Activated CD4-positive, alpha-beta T cell treated with anti-CD3 and anti-CD28 coated beads, Interleukin-2, amount 10 ng/mL, durations not matched to agents 24 days and 14 days (primary cell): ENCODE results near the gene NLGN1. TPM values are rescaled to one million over a fixed set of nuclear protein-coding genes. Genes with fewer than 3 reads are reported as not detected.
"Not testable (repeated sequence)": the region's sequence is repeated elsewhere in the genome, so short reads cannot be mapped to it uniquely, and the experiment has no call there.

Experiments used
- DNase-seq: peaks from one replicate; pipeline ENCODE4 v3.0.0; 2022
- H3K27ac Mint-ChIP-seq: one replicate; pipeline ENCODE4 v1.8.0; 2022; ENCODE audit warnings: mild to moderate bottlenecking, mixed read lengths
- H3K27me3 Mint-ChIP-seq: one replicate; pipeline ENCODE4 v1.8.0; 2022; ENCODE audit warnings: mixed read lengths
- H3K36me3 Mint-ChIP-seq: one replicate; pipeline ENCODE4 v1.8.0; 2022; ENCODE audit warnings: low read depth, mild to moderate bottlenecking, mixed read lengths
- H3K4me1 Mint-ChIP-seq: one replicate; pipeline ENCODE4 v1.8.0; 2021; ENCODE audit warnings: mixed read lengths
- H3K4me3 Mint-ChIP-seq: one replicate; pipeline ENCODE4 v1.8.0; 2022; ENCODE audit warnings: mild to moderate bottlenecking, moderate library complexity, mixed read lengths
- H3K9me3 Mint-ChIP-seq: one replicate; pipeline ENCODE4 v1.8.0; 2021; ENCODE audit warnings: mixed read lengths
- intact Hi-C: fragments of 100-400 bp; cut with micrococcal nuclease; formaldehyde crosslinking; loops from one replicate; pipeline ENCODE4 v1.15.1; 2023
- total RNA-seq: library from RNA; stranded (reverse); gene quantifications from 2 replicates; pipeline ENCODE4 v1.2.3, GENCODE V29; 2022

NLGN1 gene
- total RNA-seq, 1 donor from 2014 or later, result not detected

DNA sequence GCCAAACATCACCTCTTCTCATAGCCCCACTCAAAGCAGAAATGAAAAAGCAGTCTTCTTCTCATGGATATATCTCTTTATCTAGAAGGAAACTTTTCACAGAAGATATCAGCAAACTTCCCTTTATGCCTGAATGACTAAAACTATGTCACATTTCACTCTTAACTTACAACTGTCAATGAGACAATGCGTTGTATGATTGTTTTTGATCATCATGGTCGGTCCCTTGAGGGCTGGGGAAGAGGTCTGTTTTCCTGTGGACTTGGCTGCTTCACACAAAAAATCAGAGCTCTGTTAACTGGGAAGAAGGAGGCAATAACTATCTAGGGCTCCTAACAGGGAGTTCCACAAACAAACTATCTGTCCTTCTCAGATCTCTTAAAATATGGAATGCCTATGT lies 5.1 kb downstream of the NLGN1 start:
- peaks cover 2% of the 10 kb centered on the region for H3K4me1 Mint-ChIP-seq
- no peak overlapping the region for H3K4me3 Mint-ChIP-seq
- no peaks in the 10 kb centered on the region for H3K9me3 Mint-ChIP-seq
- DNase-seq, result no peak
- no peak overlapping the region for H3K27ac Mint-ChIP-seq
- peaks cover 30% of the 10 kb centered on the region for H3K27me3 Mint-ChIP-seq
- peaks cover 3% of the 10 kb centered on the region for H3K36me3 Mint-ChIP-seq
- intact Hi-C loops, result no loop called here

GRCh38 chr3:173403376-173403775 lies 5.8 kb downstream of the NLGN1 start:
- Mint-ChIP-seq H3K9me3 (no peaks in the 10 kb centered on the region), H3K4me1 (no peaks in the 10 kb centered on the region), H3K4me3 (no peak overlapping the region), H3K27me3 (peaks cover 23% of the 10 kb centered on the region), H3K27ac (no peak overlapping the region), H3K36me3 (peaks cover under 1% of the 10 kb centered on the region)
- no peak for DNase-seq
- intact Hi-C loops, result no loop called here

DNA sequence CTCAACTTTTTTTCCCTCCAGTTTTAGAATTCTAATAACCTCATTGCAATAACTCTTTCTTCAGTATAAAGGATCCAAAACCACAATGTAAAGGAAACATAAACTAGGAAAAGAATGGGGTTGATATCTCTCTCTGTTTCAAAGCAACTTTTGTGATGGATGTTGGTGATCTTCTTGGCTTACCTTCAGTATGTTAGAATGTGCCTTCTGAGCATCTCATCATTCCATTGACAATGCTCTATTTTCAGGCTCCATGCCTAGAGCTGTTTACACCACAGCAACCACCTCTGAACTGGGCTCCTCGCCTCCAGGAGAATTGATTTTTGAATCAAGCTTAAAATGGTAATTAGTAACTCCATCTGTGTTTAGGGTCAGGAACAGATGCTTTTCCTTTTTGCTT lies 6.6 kb downstream of the NLGN1 start:
- Mint-ChIP-seq H3K4me1 (no peaks in the 10 kb centered on the region), H3K9me3 (no peaks in the 10 kb centered on the region), H3K4me3 (no peak overlapping the region), H3K27me3 (peaks cover 16% of the 10 kb centered on the region), H3K27ac (no peak overlapping the region), H3K36me3 (no peaks in the 10 kb centered on the region)
- intact Hi-C loops, result no loop called here
- DNase-seq, result no peak

GRCh38 chr3:173410436-173410835 lies 12.9 kb downstream of the NLGN1 start:
- intact Hi-C loops, result no loop called here
- DNase-seq, result no peak
- Mint-ChIP-seq H3K9me3 (no peaks in the 10 kb centered on the region), H3K4me3 (no peak overlapping the region), H3K4me1 (no peaks in the 10 kb centered on the region), H3K27ac (no peak overlapping the region), H3K27me3 (no peaks in the 10 kb centered on the region), H3K36me3 (no peaks in the 10 kb centered on the region)

- H3K4me3 Mint-ChIP-seq, result no peak overlapping the region
- no peak for DNase-seq
- no peak overlapping the region for H3K27ac Mint-ChIP-seq
- no peaks in the 10 kb centered on the region for H3K9me3 Mint-ChIP-seq
- H3K36me3 Mint-ChIP-seq, result no peaks in the 10 kb centered on the region
- intact Hi-C loops, result no loop called here
- no peaks in the 10 kb centered on the region for H3K27me3 Mint-ChIP-seq
- no peaks in the 10 kb centered on the region for H3K4me1 Mint-ChIP-seq
Measured at GRCh38 chr3:173410849-173411248, 13.3 kb downstream of the NLGN1 start.

GRCh38 chr3:173411375-173411973 lies 13.9 kb downstream of the NLGN1 start:
- no peaks in the 10 kb centered on the region for H3K27me3 Mint-ChIP-seq
- intact Hi-C loops, result no loop called here
- H3K4me3 Mint-ChIP-seq, result no peak overlapping the region
- no peak for DNase-seq
- H3K27ac Mint-ChIP-seq, result no peak overlapping the region
- H3K36me3 Mint-ChIP-seq, result no peaks in the 10 kb centered on the region
- H3K9me3 Mint-ChIP-seq, result no peaks in the 10 kb centered on the region
- H3K4me1 Mint-ChIP-seq, result no peaks in the 10 kb centered on the region

DNA sequence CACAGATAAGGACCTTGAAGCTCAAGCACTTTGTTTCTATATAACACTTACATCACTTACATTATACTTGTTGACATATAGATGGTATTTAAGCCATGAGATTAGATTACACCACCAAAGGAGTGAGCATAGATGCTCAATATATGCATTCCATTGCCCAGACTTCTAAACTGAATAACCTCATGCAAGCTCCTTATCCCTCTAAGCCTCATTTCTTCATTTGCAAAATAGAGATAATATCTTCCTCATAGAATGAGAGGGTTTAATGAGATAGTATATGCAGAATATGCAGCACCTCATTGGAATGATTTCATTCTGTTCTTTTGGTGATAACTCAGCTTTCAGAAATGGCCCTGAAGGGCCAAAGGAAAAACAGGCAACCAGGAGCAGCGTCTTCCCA lies 18.5 kb downstream of the NLGN1 start:
- intact Hi-C loops, result no loop called here
- no peak for DNase-seq
- Mint-ChIP-seq H3K27me3 (no peaks in the 10 kb centered on the region), H3K36me3 (no peaks in the 10 kb centered on the region), H3K27ac (no peak overlapping the region), H3K9me3 (no peaks in the 10 kb centered on the region), H3K4me1 (no peaks in the 10 kb centered on the region), H3K4me3 (no peak overlapping the region)

DNA sequence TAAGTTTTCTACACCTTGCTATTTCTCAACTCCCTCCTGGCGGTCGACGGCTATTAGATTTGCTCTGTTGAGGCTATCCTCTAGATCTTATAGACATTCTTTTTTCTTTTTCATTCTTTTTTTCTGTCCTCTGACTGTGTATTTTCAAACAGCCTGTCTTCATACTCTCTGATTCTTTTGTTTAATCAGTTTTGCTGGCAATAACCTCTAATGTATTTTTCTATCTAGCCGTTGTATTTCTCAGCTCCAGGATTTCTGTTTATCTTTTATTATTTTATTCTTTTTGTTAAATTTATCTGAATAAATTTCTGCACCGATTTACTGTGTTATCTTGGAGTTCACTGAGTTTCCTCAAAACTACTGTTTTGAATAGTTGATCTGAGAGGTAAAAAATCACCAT lies 31.5 kb downstream of the NLGN1 start:
- no peaks in the 10 kb centered on the region for H3K27me3 Mint-ChIP-seq
- no peak for DNase-seq
- no peaks in the 10 kb centered on the region for H3K36me3 Mint-ChIP-seq
- peaks cover 10% of the 10 kb centered on the region for H3K9me3 Mint-ChIP-seq
- no peak overlapping the region for H3K27ac Mint-ChIP-seq
- intact Hi-C loops, result no loop called here
- no peak overlapping the region for H3K4me3 Mint-ChIP-seq
- H3K4me1 Mint-ChIP-seq, result no peaks in the 10 kb centered on the region

DNA sequence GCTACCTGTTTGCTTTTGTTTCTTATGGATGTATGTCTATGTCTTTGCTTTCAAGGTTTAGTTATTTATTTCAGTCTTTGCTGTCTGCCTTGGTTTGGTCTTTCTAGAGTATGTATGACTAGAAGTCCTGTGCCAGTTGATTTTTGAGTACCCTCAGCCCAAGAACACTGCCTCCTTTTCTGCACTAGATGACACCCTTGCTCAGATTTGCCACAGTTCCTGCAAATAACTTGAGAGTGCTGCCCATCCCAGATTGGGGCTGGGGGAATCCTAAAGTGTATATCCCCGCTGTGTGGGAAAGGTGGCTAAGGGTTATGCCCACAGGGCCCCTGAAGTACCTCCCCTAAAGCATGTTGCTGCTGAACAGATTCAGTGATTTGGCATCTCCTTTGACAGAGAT lies 32.0 kb downstream of the NLGN1 start:
- intact Hi-C loops, result no loop called here
- Mint-ChIP-seq H3K36me3 (no peaks in the 10 kb centered on the region), H3K27ac (no peak overlapping the region), H3K9me3 (peaks cover 10% of the 10 kb centered on the region), H3K4me3 (no peak overlapping the region), H3K27me3 (no peaks in the 10 kb centered on the region), H3K4me1 (no peaks in the 10 kb centered on the region)
- no peak for DNase-seq

- H3K36me3 Mint-ChIP-seq, result no peaks in the 10 kb centered on the region
- H3K27ac Mint-ChIP-seq, result no peak overlapping the region
- peaks cover 10% of the 10 kb centered on the region for H3K9me3 Mint-ChIP-seq
- intact Hi-C loops, result no loop called here
- no peak overlapping the region for H3K4me3 Mint-ChIP-seq
- H3K4me1 Mint-ChIP-seq, result no peaks in the 10 kb centered on the region
- no peaks in the 10 kb centered on the region for H3K27me3 Mint-ChIP-seq
- no peak for DNase-seq
Measured at GRCh38 chr3:173430576-173430975, 33.0 kb downstream of the NLGN1 start.

DNA sequence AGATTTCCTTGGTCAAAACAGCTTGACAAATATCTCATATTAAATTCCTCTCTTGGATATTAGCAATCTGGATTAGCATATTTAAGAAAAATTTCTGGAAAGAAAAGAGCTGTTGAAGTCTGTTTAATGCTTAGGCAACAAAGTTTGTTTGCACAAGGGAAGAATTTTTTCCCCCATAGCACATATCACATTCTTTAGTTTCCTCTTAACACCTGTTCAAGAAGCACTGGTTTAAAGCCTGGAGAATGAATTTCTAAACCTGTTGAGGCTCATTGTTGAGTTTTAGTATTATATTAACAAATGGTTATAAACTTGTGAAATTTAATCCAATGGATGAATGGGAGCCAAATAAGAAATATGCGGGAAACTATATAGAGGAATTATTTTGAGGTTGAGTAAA lies 41.5 kb downstream of the NLGN1 start:
- intact Hi-C loops, result no loop called here
- no peaks in the 10 kb centered on the region for H3K36me3 Mint-ChIP-seq
- H3K4me3 Mint-ChIP-seq, result no peak overlapping the region
- no peaks in the 10 kb centered on the region for H3K27me3 Mint-ChIP-seq
- no peak for DNase-seq
- H3K4me1 Mint-ChIP-seq, result no peaks in the 10 kb centered on the region
- no peaks in the 10 kb centered on the region for H3K9me3 Mint-ChIP-seq
- H3K27ac Mint-ChIP-seq, result no peak overlapping the region

- H3K27ac Mint-ChIP-seq, result no peak overlapping the region
- DNase-seq, result no peak
- no peaks in the 10 kb centered on the region for H3K36me3 Mint-ChIP-seq
- H3K27me3 Mint-ChIP-seq, result no peaks in the 10 kb centered on the region
- H3K4me1 Mint-ChIP-seq, result no peaks in the 10 kb centered on the region
- H3K9me3 Mint-ChIP-seq, result no peaks in the 10 kb centered on the region
- intact Hi-C loops, result no loop called here
- no peak overlapping the region for H3K4me3 Mint-ChIP-seq
Measured at GRCh38 chr3:173440514-173440913, 43.0 kb downstream of the NLGN1 start.

DNA sequence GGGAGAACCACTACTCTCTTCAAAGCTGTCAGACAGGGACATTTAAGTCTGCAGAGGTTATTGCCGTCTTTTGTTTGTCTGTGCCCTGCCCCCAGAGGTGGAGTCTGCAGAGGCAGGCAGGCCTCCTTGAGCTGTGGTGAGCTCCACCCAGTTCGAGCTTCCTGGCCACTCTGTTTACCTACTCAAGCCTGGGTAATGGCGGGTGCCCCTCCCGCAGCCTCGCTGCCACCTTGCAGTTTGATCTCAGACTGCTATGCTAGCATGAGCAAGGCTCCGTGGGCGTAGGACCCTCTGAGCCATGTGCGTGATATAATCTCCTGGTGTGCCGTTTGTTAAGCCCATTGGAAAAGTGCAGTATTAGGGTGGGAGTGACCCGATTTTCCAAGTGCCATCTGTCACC lies 54.0 kb downstream of the NLGN1 start:
- H3K9me3 Mint-ChIP-seq, H3K27me3 Mint-ChIP-seq, H3K27ac Mint-ChIP-seq, DNase-seq, H3K4me3 Mint-ChIP-seq, intact Hi-C loops, H3K4me1 Mint-ChIP-seq, H3K36me3 Mint-ChIP-seq: not testable (repeated sequence)

DNA sequence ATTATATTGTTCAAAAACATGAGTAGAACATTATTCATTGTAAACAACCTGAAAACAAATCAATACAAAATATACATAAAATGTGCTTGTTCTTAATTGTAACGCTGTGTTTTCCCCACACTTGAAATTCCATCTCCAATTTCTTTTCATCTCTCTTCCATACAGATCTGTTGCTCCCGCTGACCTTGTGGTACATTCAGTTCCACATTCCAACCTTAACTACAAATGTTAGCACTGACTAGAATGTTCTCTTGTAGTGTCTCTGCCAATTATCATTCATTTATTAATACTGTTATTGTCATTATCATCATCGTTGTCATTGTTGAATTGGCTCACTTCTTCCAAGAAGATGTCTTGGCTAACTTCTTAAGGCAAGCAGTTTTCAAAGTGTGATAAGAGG lies 65.7 kb downstream of the NLGN1 start:
- no peaks in the 10 kb centered on the region for H3K27me3 Mint-ChIP-seq
- no peaks in the 10 kb centered on the region for H3K4me1 Mint-ChIP-seq
- no peaks in the 10 kb centered on the region for H3K36me3 Mint-ChIP-seq
- no peak overlapping the region for H3K27ac Mint-ChIP-seq
- no peaks in the 10 kb centered on the region for H3K9me3 Mint-ChIP-seq
- intact Hi-C loops, result no loop called here
- no peak overlapping the region for H3K4me3 Mint-ChIP-seq
- DNase-seq, result no peak

DNA sequence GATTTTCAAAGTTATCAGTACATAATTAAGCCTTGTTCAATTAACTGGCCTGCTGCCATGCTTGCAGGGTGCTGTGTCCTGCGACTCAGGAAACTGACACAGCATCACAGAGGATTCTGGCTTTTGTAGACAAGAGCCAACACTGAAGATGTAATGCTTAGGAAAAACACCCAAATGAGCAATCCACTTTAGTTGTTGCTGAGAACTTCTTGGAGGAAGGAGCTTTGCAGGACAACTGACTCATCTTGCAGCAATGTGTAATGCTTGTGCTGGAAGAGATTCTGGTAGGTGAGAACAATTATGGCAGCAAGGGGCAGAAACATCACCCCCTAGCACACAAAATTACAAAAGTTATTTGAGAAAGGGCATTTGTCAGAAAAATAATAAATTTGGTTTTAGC lies 67.6 kb downstream of the NLGN1 start:
- H3K4me3 Mint-ChIP-seq, result no peak overlapping the region
- H3K27ac Mint-ChIP-seq, result no peak overlapping the region
- no peak for DNase-seq
- intact Hi-C loops, result no loop called here
- H3K9me3 Mint-ChIP-seq, result no peaks in the 10 kb centered on the region
- no peaks in the 10 kb centered on the region for H3K36me3 Mint-ChIP-seq
- no peaks in the 10 kb centered on the region for H3K4me1 Mint-ChIP-seq
- no peaks in the 10 kb centered on the region for H3K27me3 Mint-ChIP-seq
